GM23338 (cell line): ENCODE measurements around the gene TP73.

Experiments used
- CTCF ChIP-seq, 2 experiments: fragments of 200-600 bp in 1 of 2; sonication (generic) in 1 of 2; conservative IDR thresholded peaks; 2 replicates each; pipeline versions ENCODE4 v1.5.1 to v1.6.1; 2016 to 2017; ENCODE audit warnings: antibody characterized with exemption in 2 of 2, low read depth in 2 of 2, mild to moderate bottlenecking in 2 of 2, moderate library complexity in 1 of 2
- EZH2 ChIP-seq: fragments of 200-600 bp; sonication (generic); IDR thresholded peaks from one replicate; pipeline ENCODE4 v1.8.0; 2017; ENCODE audit warnings: antibody characterized with exemption, mild to moderate bottlenecking, low read depth; ENCODE audit not compliant: unreplicated experiment
- EZH2phosphoT487 ChIP-seq: fragments of 200-600 bp; sonication (generic); IDR thresholded peaks from one replicate; pipeline ENCODE4 v1.8.1; 2018; ENCODE audit warnings: antibody characterized with exemption; ENCODE audit not compliant: unreplicated experiment
- JUNB ChIP-seq: IDR thresholded peaks from one replicate; pipeline ENCODE4 v1.6.1; 2016; ENCODE audit warnings: antibody characterized with exemption; ENCODE audit not compliant: unreplicated experiment
- POLR2AphosphoS5 ChIP-seq: IDR thresholded peaks from 2 replicates; pipeline ENCODE4 v1.6.1; 2016; ENCODE audit warnings: antibody characterized with exemption, low read depth
- ZNF114 ChIP-seq: fragments of 250-450 bp; sonication (Bioruptor Pico); IDR thresholded peaks from 2 replicates; pipeline ENCODE4 v1.5.0; 2020; ENCODE audit warnings: mild to moderate bottlenecking, moderate library complexity

GRCh38 chr1:3743421-3743820 is 91.1 kb downstream of the TP73 start:
- TF ChIP-seq CTCF (conservative IDR thresholded peaks at IDR 0.05; ENCODE audit: low read depth in 2 of 2) (no peak), ZNF114 (CRISPR knock-in tag) (no peak), JUNB (no peak), EZH2 (no peak), POLR2AphosphoS5 (no peak), EZH2phosphoT487 (no peak)
